ENCODE data around the gene TMPRSS13.

GRCh38 chr11:117898059-117898458, 31.1 kb downstream of the TMPRSS13 start:
- no peak for TF ChIP-seq CTCF (IDR thresholded peaks at IDR 0.05 in 8 of 11, conservative IDR thresholded peaks at IDR 0.05 in 3 of 11)
- TF ChIP-seq POLR2A (IDR thresholded peaks at IDR 0.05): no peak
- no peak for TF ChIP-seq POLR2AphosphoS5 (IDR thresholded peaks at IDR 0.05)

Data from spleen (tissue), 7 donors.